IMR-90 (cell line): ENCODE data around the gene PLEKHG4. TPM values are rescaled to one million over a fixed set of nuclear protein-coding genes. Genes with fewer than 3 reads are reported as not detected.

Source experiments
- ATAC-seq: fragments of 200-7000 bp; cut with Tn5 transposase; 2 replicates; pipeline ENCODE4 v1.9.1; 2020; ENCODE audit warnings: low read depth, mild to moderate bottlenecking, moderate library complexity
- BruUV-seq: library from RNA; stranded (reverse); fragments of 400-500 nt; replicated peaks from 2 replicates; lab custom pipeline; 2021; lab: Mats Ljungman, UMichigan
- CTCF ChIA-PET: fragments of 300-600 bp; formaldehyde crosslinking; extraction: SDS; loops from one replicate; lab custom pipeline; 2021; ENCODE audit warnings: antibody characterized with exemption; lab: Yijun Ruan, JAX
- POLR2A ChIA-PET: fragments of 300-600 bp; sonication (Branson Sonifier 250); formaldehyde crosslinking; loops from one replicate; lab custom pipeline; 2022; ENCODE audit warnings: antibody characterized with exemption; ENCODE audit not compliant: unreplicated experiment; lab: Charles Lee
- DNase-seq: peaks from one replicate; pipeline ENCODE4 v3.0.0; 2013
- H2AFZ ChIP-seq: replicated peaks from 2 replicates; pipeline ENCODE3; 2013; ENCODE audit warnings: low read length, mild to moderate bottlenecking; ENCODE audit not compliant: poor library complexity
- H2AK5ac ChIP-seq: 2 replicates; pipeline ENCODE4 v1.6.1; 2013; ENCODE audit warnings: low read depth, low read length, inconsistent platforms
- H2AK9ac ChIP-seq: replicated peaks from 2 replicates; pipeline ENCODE3; 2013; ENCODE audit warnings: mild to moderate bottlenecking, low read depth, low read length, moderate library complexity; ENCODE audit not compliant: poor library complexity
- H2BK120ac ChIP-seq: 2 replicates; pipeline ENCODE4 v1.6.1; 2013; ENCODE audit warnings: low read depth, low read length, inconsistent platforms
- H2BK15ac ChIP-seq: 3 replicates; pipeline ENCODE4 v1.6.1; 2013; ENCODE audit warnings: low read depth, low read length, inconsistent platforms
- H2BK20ac ChIP-seq: 2 replicates; pipeline ENCODE4 v1.6.1; 2013; ENCODE audit warnings: low read depth, mild to moderate bottlenecking, inconsistent platforms, low read length, moderate library complexity
- H2BK5ac ChIP-seq: 2 replicates; pipeline ENCODE4 v1.6.1; 2013; ENCODE audit warnings: mild to moderate bottlenecking, low read depth, low read length, inconsistent platforms; ENCODE audit not compliant: poor library complexity, severe bottlenecking
- H3K14ac ChIP-seq: replicated peaks from 2 replicates; pipeline ENCODE4 v1.6.1; 2013; ENCODE audit warnings: low read depth, low read length, inconsistent platforms
- H3K18ac ChIP-seq: 2 replicates; pipeline ENCODE4 v1.6.1; 2013; ENCODE audit warnings: low read depth, low read length, control low read depth
- H3K23ac ChIP-seq: 2 replicates; pipeline ENCODE4 v1.6.1; 2013; ENCODE audit warnings: low read depth, low read length, inconsistent platforms
- H3K27ac ChIP-seq: 2 replicates; pipeline ENCODE4 v1.5.1; 2013; ENCODE audit warnings: mild to moderate bottlenecking, control low read depth, low read length; ENCODE audit not compliant: insufficient read depth
- H3K27me3 ChIP-seq: 2 replicates; pipeline ENCODE4 v1.6.1; 2013; ENCODE audit warnings: low read length; ENCODE audit not compliant: control insufficient read depth, insufficient read depth
- H3K36me3 ChIP-seq: 2 replicates; pipeline ENCODE4 v1.6.1; 2013; ENCODE audit warnings: low read length, mixed read lengths; ENCODE audit not compliant: control insufficient read depth, insufficient read depth
- H3K4ac ChIP-seq: 2 replicates; pipeline ENCODE4 v1.6.1; 2013; ENCODE audit warnings: low read depth, low read length, inconsistent platforms
- H3K4me1 ChIP-seq: 2 replicates; pipeline ENCODE4 v1.6.1; 2013; ENCODE audit warnings: low read length, mixed read lengths; ENCODE audit not compliant: control insufficient read depth, insufficient read depth
- H3K4me2 ChIP-seq: 2 replicates; pipeline ENCODE4 v1.6.1; 2013; ENCODE audit warnings: low read depth, mild to moderate bottlenecking, control low read depth, low read length, moderate library complexity
- H3K4me3 ChIP-seq: 2 replicates; pipeline ENCODE4 v1.5.1; 2013; ENCODE audit warnings: low read depth, mild to moderate bottlenecking, control low read depth, low read length, moderate library complexity; ENCODE audit not compliant: insufficient read depth
- H3K56ac ChIP-seq: 2 replicates; pipeline ENCODE4 v1.6.1; 2013; ENCODE audit warnings: low read length, inconsistent platforms; ENCODE audit not compliant: insufficient read depth; ENCODE audit errors: extremely low read depth
- H3K79me1 ChIP-seq, 2 experiments: 2 replicates each; pipeline ENCODE4 v1.6.1; 2013; ENCODE audit warnings: low read length in 2 of 2, inconsistent platforms in 1 of 2, low read depth in 1 of 2
- H3K9ac ChIP-seq: 2 replicates; pipeline ENCODE4 v1.6.1; 2013; ENCODE audit warnings: low read depth, low read length, control low read depth
- H3K9me1 ChIP-seq: 2 replicates; pipeline ENCODE4 v1.6.1; 2013; ENCODE audit warnings: low read length, inconsistent platforms; ENCODE audit not compliant: insufficient read depth
- H3K9me3 ChIP-seq: 2 replicates; pipeline ENCODE4 v1.6.1; 2013; ENCODE audit warnings: low read length; ENCODE audit not compliant: control insufficient read depth, insufficient read depth
- H4K20me1 ChIP-seq: 2 replicates; pipeline ENCODE4 v1.6.1; 2013; ENCODE audit warnings: low read length, inconsistent platforms; ENCODE audit not compliant: insufficient read depth
- H4K5ac ChIP-seq: 2 replicates; pipeline ENCODE4 v1.6.1; 2013; ENCODE audit warnings: mild to moderate bottlenecking, low read depth, low read length, control low read depth
- H4K8ac ChIP-seq, 2 experiments: 2 replicates each; pipeline ENCODE4 v1.6.1; 2013; ENCODE audit warnings: low read depth in 2 of 2, low read length in 2 of 2, control low read depth in 1 of 2, inconsistent platforms in 1 of 2
- H4K91ac ChIP-seq: 2 replicates; pipeline ENCODE4 v1.6.1; 2013; ENCODE audit warnings: low read depth, low read length, inconsistent platforms; ENCODE audit not compliant: insufficient read depth
- CTCF ChIP-seq: conservative IDR thresholded peaks from 2 replicates; pipeline ENCODE4 v1.5.1; 2012; ENCODE audit warnings: mild to moderate bottlenecking, low read depth, low read length, improper control_type of control experiment
- MAZ ChIP-seq: IDR thresholded peaks from 2 replicates; pipeline ENCODE4 v1.6.1; 2012; ENCODE audit warnings: low read depth, mild to moderate bottlenecking, low read length, improper control_type of control experiment, moderate library complexity, borderline replicate concordance
- POLR2A ChIP-seq: IDR thresholded peaks from 2 replicates; pipeline ENCODE4 v1.6.1; 2012; ENCODE audit warnings: mild to moderate bottlenecking, low read depth, low read length
- RAD21 ChIP-seq: IDR thresholded peaks from 2 replicates; pipeline ENCODE4 v1.6.1; 2012; ENCODE audit warnings: low read length, improper control_type of control experiment
- RCOR1 ChIP-seq: IDR thresholded peaks from 2 replicates; pipeline ENCODE4 v1.6.1; 2012; ENCODE audit warnings: mild to moderate bottlenecking, low read length, improper control_type of control experiment; ENCODE audit not compliant: insufficient replicate concordance
- RFX5 ChIP-seq: IDR thresholded peaks from 2 replicates; pipeline ENCODE4 v1.8.0; 2012; ENCODE audit warnings: low read depth, mild to moderate bottlenecking, low read length, moderate library complexity
- SMC3 ChIP-seq: fragments of 150-350 bp; IDR thresholded peaks from 2 replicates; pipeline ENCODE4 v1.6.1; 2016; ENCODE audit warnings: low read depth, mild to moderate bottlenecking, antibody characterized with exemption, low read length, moderate library complexity
- WGBS, 2 experiments: methylation state at CpG; one replicate each; pipeline versions ENCODE4 v1.1.5 to v1.1.7; 2013; ENCODE audit warnings: missing lambda C conversion rate in 2 of 2; ENCODE audit not compliant: insufficient read length in 1 of 2; ENCODE audit errors: extremely low coverage in 2 of 2; 5-methylcytosine and 5-hydroxymethylcytosine counted together
- dilution Hi-C: fragments of 300-500 bp; cut with HindIII; formaldehyde crosslinking; loops from one replicate; pipeline ENCODE4 v1.14.3; 2018; ENCODE audit warnings: low sequenced_read_pairs; ENCODE audit not compliant: unreplicated experiment
- in situ Hi-C: fragments of 300-500 bp; cut with MboI; formaldehyde crosslinking; loops from 3 replicates; pipeline ENCODE4 v1.14.3; 2019; ENCODE audit warnings: low sequenced_read_pairs, inconsistent platforms, mixed read lengths
- intact Hi-C: fragments of 100-400 bp; cut with micrococcal nuclease; formaldehyde crosslinking; loops from 2 replicates; pipeline ENCODE4 v1.10.0; 2022
- polyA plus RNA-seq, 3 experiments: library from polyadenylated mRNA; depleted of rRNA; stranded (reverse); fragments of >200 nt; gene quantifications; 2 replicates each; pipeline ENCODE4 v1.2.3, GENCODE V29; 2012; ENCODE audit warnings: low replicate concordance in 1 of 3
- total RNA-seq: library from RNA; depleted of rRNA; stranded (reverse); fragments of >200 nt; gene quantifications from 2 replicates; pipeline ENCODE4 v1.2.3, GENCODE V29; 2012

The PLEKHG4 gene
- total and polyA plus RNA-seq, 2 of the 4 experiments (the other 2 are of a cell fraction), result 14.0 to 50.7 TPM

- no peak for DNase-seq
- in situ Hi-C loops (no loop called here), dilution Hi-C loops (no loop called here), intact Hi-C loops (loop anchor here (1.0 to 5.0 kb wide), 2 partner anchors 19 to 146 kb away; partner anchors contain the start of genes TMEM208 and TPPP3)
- H2AK9ac ChIP-seq, result peak overlapping the region; percentile 97
- H3K4ac ChIP-seq, result peak overlapping the region; percentile 46
- H3K4me1 ChIP-seq, result peaks cover 44% of the 10 kb centered on the region
- peak overlapping the region; percentile 39 for H4K91ac ChIP-seq
- peak overlapping the region; percentile 90 for H2AFZ ChIP-seq
- TF ChIP-seq RCOR1 (no peak), SMC3 (no peak), CTCF (no peak), MAZ (no peak), POLR2A (no peak; the same call in 1 of the 2 replicates), RAD21 (no peak), RFX5 (no peak)
- H3K4me3 ChIP-seq, result peak overlapping the region; percentile 89
- no TSS peak for BruUV-seq
- ChIA-PET POLR2A (interaction anchor here (0.5 to 0.6 kb wide), 3 partner anchors 12 to 103 kb away, joined by 4 to 8 read pairs (median 4); no protein-coding TSS in a partner anchor), CTCF (interaction anchor here (0.5 to 1.5 kb wide), 3 partner anchors 14 to 85 kb away, joined by 4 to 5 read pairs (median 4); no protein-coding TSS in a partner anchor)
- H3K9me3 ChIP-seq, result no peaks in the 10 kb centered on the region
- H3K4me2 ChIP-seq, result peak overlapping the region; percentile 69
- peak overlapping the region; percentile 87 for H2BK5ac ChIP-seq
- H3K9me1 ChIP-seq, result peaks cover 31% of the 10 kb centered on the region
- H3K23ac ChIP-seq, result no peak overlapping the region
- peak overlapping the region; percentile 88 for H3K27ac ChIP-seq
- H2BK120ac ChIP-seq, result no peak overlapping the region
- no peaks in the 10 kb centered on the region; the same call in 1 of the 2 replicates for H4K20me1 ChIP-seq
- H3K18ac ChIP-seq, result peak overlapping the region; percentile 7; the same call in 1 of the 2 replicates
- peak overlapping the region; percentile 71 for H3K14ac ChIP-seq
- H3K27me3 ChIP-seq, result no peaks in the 10 kb centered on the region
- H3K9ac ChIP-seq, result peak overlapping the region; percentile 52
- no peak overlapping the region for H2BK20ac ChIP-seq
- peak overlapping the region; percentile 83 for H2AK5ac ChIP-seq
- ATAC-seq, result no peak
- H4K8ac ChIP-seq, result peak overlapping the region; percentile 38 to 61; a peak in 2 of 4 replicates
- WGBS, 2 experiments, result 0% methylated on average over 11 of the region's 26 CpGs; no CpG with 5 or more reads in 1 of the 2 experiments
- no peaks in the 10 kb centered on the region for H3K36me3 ChIP-seq
- H2BK15ac ChIP-seq, result peak overlapping the region; percentile 26; the same call in 1 of the 3 replicates
- H4K5ac ChIP-seq, result peak overlapping the region; percentile 17; the same call in 1 of the 2 replicates
- peak overlapping the region; percentile 45; the same call in 1 of the 2 replicates for H3K56ac ChIP-seq
- H3K79me1 ChIP-seq, result peaks cover 19 to 68% of the 10 kb centered on the region in 2 experiments; a peak in 3 of 4 replicates
Observed at GRCh38 chr16:67246756-67247191, 32.6 kb upstream of the PLEKHG4 start.
